Activated CD4-positive, alpha-beta T cell treated with anti-CD3 and anti-CD28 coated beads, Interleukin-2, amount 10 ng/mL, durations not matched to agents 24 days and 14 days (primary cell): Measurements from ENCODE around the gene NRM. TPM values are rescaled to one million over a fixed set of nuclear protein-coding genes. Genes with fewer than 3 reads are reported as not detected.

Source experiments
- DNase-seq: peaks from one replicate; pipeline ENCODE4 v3.0.0; 2022
- H3K27ac Mint-ChIP-seq: one replicate; pipeline ENCODE4 v1.8.0; 2022; ENCODE audit warnings: mild to moderate bottlenecking, mixed read lengths
- H3K27me3 Mint-ChIP-seq: one replicate; pipeline ENCODE4 v1.8.0; 2022; ENCODE audit warnings: mixed read lengths
- H3K36me3 Mint-ChIP-seq: one replicate; pipeline ENCODE4 v1.8.0; 2022; ENCODE audit warnings: low read depth, mild to moderate bottlenecking, mixed read lengths
- H3K4me1 Mint-ChIP-seq: one replicate; pipeline ENCODE4 v1.8.0; 2021; ENCODE audit warnings: mixed read lengths
- H3K4me3 Mint-ChIP-seq: one replicate; pipeline ENCODE4 v1.8.0; 2022; ENCODE audit warnings: mild to moderate bottlenecking, moderate library complexity, mixed read lengths
- H3K9me3 Mint-ChIP-seq: one replicate; pipeline ENCODE4 v1.8.0; 2021; ENCODE audit warnings: mixed read lengths
- intact Hi-C: fragments of 100-400 bp; cut with micrococcal nuclease; formaldehyde crosslinking; loops from one replicate; pipeline ENCODE4 v1.15.1; 2023
- total RNA-seq: library from RNA; stranded (reverse); gene quantifications from 2 replicates; pipeline ENCODE4 v1.2.3, GENCODE V29; 2022

The NRM gene
- total RNA-seq: 20.2 and 20.5 TPM in 2 replicates

GRCh38 chr6:30690403-30691207 lies at the start of gene NRM:
NRM (minus strand) TSS chr6:30690984; CDS start chr6:30690974, 10 bp downstream.
- peak; percentile 93 for DNase-seq
- Mint-ChIP-seq H3K27me3 (no peaks in the 10 kb centered on the region), H3K4me3 (peak within 1 kb of the TSS; percentile 94), H3K9me3 (no peaks in the 10 kb centered on the region), H3K27ac (peak within 1 kb of the TSS; percentile 89), H3K4me1 (peaks cover 44% of the 10 kb centered on the region), H3K36me3 (peaks cover 14% of the 10 kb centered on the region)
- intact Hi-C loops: no loop called here

- Mint-ChIP-seq H3K9me3 (no peaks in the 10 kb centered on the region), H3K27ac (peak overlapping the region; percentile 94), H3K27me3 (no peaks in the 10 kb centered on the region), H3K4me1 (peaks cover 66% of the 10 kb centered on the region), H3K4me3 (peak overlapping the region; percentile 98), H3K36me3 (peaks cover 83% of the 10 kb centered on the region)
- DNase-seq: no peak
- intact Hi-C loops: loop anchor here (5.0 kb wide), 1 partner anchor 347 kb away; no protein-coding TSS in a partner anchor
These were observed 49.7 kb upstream of the NRM start for GRCh38 chr6:30740540-30740870.

- H3K27me3 Mint-ChIP-seq: no peaks in the 10 kb centered on the region
- H3K27ac Mint-ChIP-seq: peak overlapping the region; percentile 81
- peaks cover 88% of the 10 kb centered on the region for H3K36me3 Mint-ChIP-seq
- no peaks in the 10 kb centered on the region for H3K9me3 Mint-ChIP-seq
- intact Hi-C loops: loop anchor here (5.0 to 10.0 kb wide), 2 partner anchors 56 to 616 kb away; partner anchors contain the start of gene HLA-B
- peak overlapping the region; percentile 98 for H3K4me3 Mint-ChIP-seq
- DNase-seq: no peak
- peaks cover 67% of the 10 kb centered on the region for H3K4me1 Mint-ChIP-seq
These were observed 47.7 kb upstream of the NRM start for GRCh38 chr6:30738532-30738931.

GRCh38 chr6:30735668-30736314 lies 45.0 kb upstream of the NRM start:
- intact Hi-C loops: loop anchor here (2.0 to 10.0 kb wide), 3 partner anchors 15 to 619 kb away; partner anchors contain the start of genes HLA-B and TUBB
- no peaks in the 10 kb centered on the region for H3K9me3 Mint-ChIP-seq
- peaks cover 81% of the 10 kb centered on the region for H3K36me3 Mint-ChIP-seq
- no peak for DNase-seq
- peaks cover 73% of the 10 kb centered on the region for H3K4me1 Mint-ChIP-seq
- no peaks in the 10 kb centered on the region for H3K27me3 Mint-ChIP-seq
- H3K4me3 Mint-ChIP-seq: peak overlapping the region; percentile 80
- peak overlapping the region; percentile 97 for H3K27ac Mint-ChIP-seq

- H3K36me3 Mint-ChIP-seq: peaks cover 71% of the 10 kb centered on the region
- DNase-seq: no peak
- H3K27ac Mint-ChIP-seq: peak overlapping the region; percentile 34
- no peaks in the 10 kb centered on the region for H3K27me3 Mint-ChIP-seq
- H3K4me3 Mint-ChIP-seq: peak overlapping the region; percentile 8
- H3K9me3 Mint-ChIP-seq: no peaks in the 10 kb centered on the region
- intact Hi-C loops: loop anchor here (10.0 kb wide), 1 partner anchor 622 kb away; the partner anchor contains the start of gene HLA-B
- H3K4me1 Mint-ChIP-seq: peaks cover 58% of the 10 kb centered on the region
These were observed 41.6 kb upstream of the NRM start for GRCh38 chr6:30732237-30732943.

GRCh38 chr6:30730601-30731435 lies 40.0 kb upstream of the NRM start:
- Mint-ChIP-seq H3K27me3 (no peaks in the 10 kb centered on the region), H3K9me3 (no peaks in the 10 kb centered on the region), H3K36me3 (peaks cover 68% of the 10 kb centered on the region), H3K27ac (peak overlapping the region; percentile 87), H3K4me3 (peak overlapping the region; percentile 75), H3K4me1 (peaks cover 49% of the 10 kb centered on the region)
- intact Hi-C loops: loop anchor here (1.0 to 10.0 kb wide), 3 partner anchors 9 to 624 kb away; partner anchors contain the start of gene HLA-B
- peak; percentile 95 for DNase-seq

GRCh38 chr6:30727920-30728553 lies 37.3 kb upstream of the NRM start:
- DNase-seq: peak; percentile 57
- Mint-ChIP-seq H3K9me3 (no peaks in the 10 kb centered on the region), H3K4me3 (no peak overlapping the region), H3K36me3 (peaks cover 76% of the 10 kb centered on the region), H3K27me3 (no peaks in the 10 kb centered on the region), H3K27ac (peak overlapping the region; percentile 25), H3K4me1 (peaks cover 54% of the 10 kb centered on the region)
- intact Hi-C loops: loop anchor here (10.0 kb wide), 1 partner anchor 357 kb away; no protein-coding TSS in a partner anchor

GRCh38 chr6:30726506-30727413 lies 36.0 kb upstream of the NRM start:
- H3K9me3 Mint-ChIP-seq: no peaks in the 10 kb centered on the region
- DNase-seq: no peak
- peaks cover 48% of the 10 kb centered on the region for H3K4me1 Mint-ChIP-seq
- H3K4me3 Mint-ChIP-seq: no peak overlapping the region
- intact Hi-C loops: loop anchor here (10.0 kb wide), 1 partner anchor 358 kb away; no protein-coding TSS in a partner anchor
- H3K27me3 Mint-ChIP-seq: no peaks in the 10 kb centered on the region
- peaks cover 78% of the 10 kb centered on the region for H3K36me3 Mint-ChIP-seq
- H3K27ac Mint-ChIP-seq: peak overlapping the region; percentile 41

GRCh38 chr6:30725713-30726505 lies 35.1 kb upstream of the NRM start:
- no peak for DNase-seq
- Mint-ChIP-seq H3K36me3 (peaks cover 80% of the 10 kb centered on the region), H3K27me3 (no peaks in the 10 kb centered on the region), H3K9me3 (no peaks in the 10 kb centered on the region), H3K4me3 (no peak overlapping the region), H3K4me1 (peaks cover 43% of the 10 kb centered on the region), H3K27ac (no peak overlapping the region)
- intact Hi-C loops: loop anchor here (10.0 kb wide), 1 partner anchor 359 kb away; no protein-coding TSS in a partner anchor

GRCh38 chr6:30724906-30725667 lies 34.3 kb upstream of the NRM start:
- H3K4me1 Mint-ChIP-seq: peaks cover 35% of the 10 kb centered on the region
- peak overlapping the region; percentile 95 for H3K4me3 Mint-ChIP-seq
- intact Hi-C loops: loop anchor here (10.0 kb wide), 1 partner anchor 360 kb away; no protein-coding TSS in a partner anchor
- H3K27me3 Mint-ChIP-seq: no peaks in the 10 kb centered on the region
- peaks cover 77% of the 10 kb centered on the region for H3K36me3 Mint-ChIP-seq
- H3K9me3 Mint-ChIP-seq: no peaks in the 10 kb centered on the region
- H3K27ac Mint-ChIP-seq: peak overlapping the region; percentile 71
- DNase-seq: no peak
